K562 (cell line): ENCODE data around the gene OR5A1. TPM values are rescaled to one million over a fixed set of nuclear protein-coding genes. Genes with fewer than 3 reads are reported as not detected.

ENCODE experiments used
- ATAC-seq: fragments of 200-7000 bp; cut with Tn5 transposase; 3 replicates; pipeline ENCODE4 v1.9.1; 2020; ENCODE audit warnings: moderate library complexity
- BruUV-seq: library from RNA; stranded (reverse); fragments of 400-500 nt; replicated peaks from 2 replicates; lab custom pipeline; 2021; lab: Mats Ljungman, UMichigan
- CTCF ChIA-PET: fragments of 300-600 bp; formaldehyde crosslinking; extraction: SDS; loops from one replicate; lab custom pipeline; 2021; ENCODE audit warnings: low intra/inter-chr PET ratio; lab: Yijun Ruan, JAX
- POLR2A ChIA-PET: fragments of 300-600, 350-650 bp; sonication (Branson Sonifier 250); formaldehyde crosslinking; extraction: SDS; loops from one replicate; lab custom pipeline; 2021; ENCODE audit warnings: antibody characterized with exemption, inconsistent platforms; lab: Yijun Ruan, JAX
- DNase-seq, 4 experiments: peaks; one replicate each; pipeline versions ENCODE4 v3.0.0 to v3.0.0-alpha.2; 2011 to 2018; ENCODE audit warnings: low spot score in 3 of 4, mixed read lengths in 3 of 4; ENCODE audit errors: extremely low read depth in 1 of 4
- FAIRE-seq: peaks from 2 replicates; lab custom pipeline; 2011; peaks lifted over from hg19 to GRCh38; lab: Jason Lieb, UNC
- H2AFZ ChIP-seq: 2 replicates; pipeline ENCODE4 v1.6.0; 2011; ENCODE audit warnings: low read depth, low read length, control low read depth, inconsistent platforms
- H3K27ac ChIP-seq: fragments of 200-600 bp; 3 replicates; pipeline ENCODE4 v1.8.0; 2011; ENCODE audit warnings: low read depth, mild to moderate bottlenecking, control low read depth, inconsistent platforms, low read length, moderate library complexity, mixed read lengths; ENCODE audit errors: extremely low read depth
- H3K27me3 ChIP-seq, 2 experiments: fragments of 300-600 bp in 1 of 2; 2 replicates in 1 of 2; 3 replicates in 1 of 2; pipeline versions ENCODE4 v1.6.0 to v1.8.0; 2011; ENCODE audit warnings: inconsistent platforms in 2 of 2, low read length in 2 of 2, mild to moderate bottlenecking in 1 of 2, mixed read lengths in 1 of 2, moderate library complexity in 1 of 2; ENCODE audit not compliant: control insufficient read depth in 2 of 2, insufficient read depth in 2 of 2
- H3K36me3 ChIP-seq: fragments of 300-600 bp; 3 replicates; pipeline ENCODE4 v1.8.0; 2011; ENCODE audit warnings: mild to moderate bottlenecking, low read length, inconsistent platforms; ENCODE audit not compliant: control insufficient read depth, insufficient read depth
- H3K4me1 ChIP-seq, 2 experiments: fragments of 200-600 bp in 1 of 2; replicated peaks in 1 of 2; 2 replicates in 1 of 2; 3 replicates in 1 of 2; pipeline versions ENCODE4 v1.5.1 to v1.8.0; 2011; ENCODE audit warnings: inconsistent platforms in 2 of 2, low read length in 2 of 2, mild to moderate bottlenecking in 1 of 2, mixed read lengths in 1 of 2, moderate library complexity in 1 of 2; ENCODE audit not compliant: control insufficient read depth in 2 of 2, insufficient read depth in 2 of 2
- H3K4me2 ChIP-seq: 2 replicates; pipeline ENCODE4 v1.6.1; 2011; ENCODE audit warnings: low read length, control low read depth, inconsistent platforms, mixed read lengths; ENCODE audit not compliant: insufficient read depth
- H3K4me3 ChIP-seq: fragments of 200-600 bp; sonication (generic), shearing (Covaris generic); 2 replicates; pipeline ENCODE4 v1.5.1; 2016; ENCODE audit warnings: control low read depth, inconsistent platforms
- H3K79me2 ChIP-seq: fragments of 200-600 bp; 3 replicates; pipeline ENCODE4 v1.8.0; 2011; ENCODE audit warnings: low read length, inconsistent platforms; ENCODE audit not compliant: control insufficient read depth, insufficient read depth
- H3K9ac ChIP-seq, 2 experiments: 2 replicates each; pipeline versions ENCODE4 v1.6.0 to v1.6.1; 2011; ENCODE audit warnings: low read depth in 2 of 2, low read length in 2 of 2, control low read depth in 1 of 2, inconsistent platforms in 1 of 2, mild to moderate bottlenecking in 1 of 2, mixed read lengths in 1 of 2; ENCODE audit not compliant: insufficient read depth in 1 of 2
- H3K9me1 ChIP-seq: one replicate; pipeline ENCODE4 v1.6.0; 2011; ENCODE audit warnings: inconsistent platforms, mild to moderate bottlenecking, low read length, moderate library complexity; ENCODE audit not compliant: control insufficient read depth, insufficient read depth
- H3K9me3 ChIP-seq: replicated peaks from 2 replicates; pipeline ENCODE4 v1.5.1; 2011; ENCODE audit warnings: low read depth, low read length, inconsistent platforms; ENCODE audit not compliant: control insufficient read depth, insufficient read depth
- H4K20me1 ChIP-seq: replicated peaks from 2 replicates; pipeline ENCODE4 v1.6.1; 2011; ENCODE audit warnings: low read length, inconsistent platforms, mixed read lengths; ENCODE audit not compliant: control insufficient read depth, insufficient read depth
- BHLHE40 ChIP-seq: IDR thresholded peaks from 2 replicates; pipeline ENCODE4 v1.6.1; 2011; ENCODE audit warnings: low read length, improper control_type of control experiment
- CREM ChIP-seq: IDR thresholded peaks from 2 replicates; pipeline ENCODE4 v1.6.1; 2014; ENCODE audit warnings: antibody characterized with exemption, low read depth
- ELF4 ChIP-seq: fragments of 450-650 bp; formaldehyde crosslinking; IDR thresholded peaks from 2 replicates; pipeline ENCODE4 v1.4.0; 2022; ENCODE audit warnings: missing genetic modification characterization
- RBM15 ChIP-seq: fragments of 200-400 bp; formaldehyde crosslinking; IDR thresholded peaks from 2 replicates; pipeline ENCODE4 v1.6.1; 2018; ENCODE audit warnings: mild to moderate bottlenecking, low read length, moderate library complexity; ENCODE audit not compliant: insufficient read depth
- WGBS: fragments of 100-300 bp; shearing (Covaris generic); methylation state at CpG from one replicate; pipeline ENCODE4 v1.1.6; 2016; ENCODE audit warnings: low coverage, mixed read lengths; ENCODE audit not compliant: insufficient coverage; ENCODE audit errors: missing lambda C conversion rate; 5-methylcytosine and 5-hydroxymethylcytosine counted together
- in situ Hi-C: fragments of 300-500 bp; cut with MboI; formaldehyde crosslinking; loops from 4 replicates; pipeline ENCODE4 v1.15.0; 2018; ENCODE audit warnings: inconsistent platforms, mixed read lengths
- intact Hi-C: fragments of 100-400 bp; cut with micrococcal nuclease; formaldehyde crosslinking; loops from 2 replicates; pipeline ENCODE4 v1.14.2; 2022
- polyA plus RNA-seq, 8 experiments: library from polyadenylated mRNA; depleted of rRNA in 4 of 8; stranded (reverse) in 5 of 8; unstranded in 3 of 8; fragments of >200 nt; fragmentation: Nextera tagmentation in 2 of 8; fragmentation: Illumina TruSeq in 1 of 8; extraction: Ambion mirVana in 2 of 8; extraction: Trizol in 1 of 8; gene quantifications; 2 replicates each; pipeline versions ENCODE4 v1.2.1 to v1.2.3, GENCODE V29; 2011 to 2014; ENCODE audit warnings: inconsistent platforms in 1 of 8, missing spikeins in 1 of 8
- total RNA-seq, 7 experiments: library from RNA; depleted of rRNA in 6 of 7; stranded (reverse); fragments of >200 nt in 6 of 7; fragmentation: Illumina TruSeq in 2 of 7; extraction: Trizol in 2 of 7; gene quantifications; 2 replicates each; pipeline versions ENCODE4 v1.2.1 to v1.2.3, GENCODE V29; 2011 to 2021; ENCODE audit warnings: low replicate concordance in 1 of 7
- TF ChIP-seq, protein P1 (sequence below): sonication (generic); formaldehyde crosslinking; IDR thresholded peaks from 2 replicates; pipeline ENCODE4 v1.9.0; 2022; ENCODE audit warnings: mild to moderate bottlenecking, missing genetic modification reagents

Gene OR5A1
- total and polyA plus RNA-seq, 9 of the 15 experiments (the other 6 are each of a cell fraction or from before 2014, with no cell fraction given): not detected

- H3K27me3 ChIP-seq: no peaks in the 10 kb centered on the region; a peak in 1 of 5 replicates
- no TSS peak for BruUV-seq
- no peaks in the 10 kb centered on the region for H4K20me1 ChIP-seq
- FAIRE-seq: no peak
- H2AFZ ChIP-seq: no peak overlapping the region
- 0% methylated on average over 4 of the region's 4 CpGs for WGBS
- ChIA-PET POLR2A (interaction anchor here (2.2 kb wide), 1 partner anchor 12 kb away, joined by 6 read pairs; the partner anchor contains the start of gene OR5A1), CTCF (no interaction called here)
- intact Hi-C loops: no loop called here
- TF ChIP-seq CREM (no peak), ELF4 (CRISPR knock-in tag) (no peak), RBM15 (no peak), BHLHE40 (no peak)
- TF ChIP-seq, protein P1, sequence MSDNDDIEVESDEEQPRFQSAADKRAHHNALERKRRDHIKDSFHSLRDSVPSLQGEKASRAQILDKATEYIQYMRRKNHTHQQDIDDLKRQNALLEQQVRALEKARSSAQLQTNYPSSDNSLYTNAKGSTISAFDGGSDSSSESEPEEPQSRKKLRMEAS (CRISPR knock-in tag): no peak
- H3K9ac ChIP-seq: no peak overlapping the region
- DNase-seq: no peak
- no peaks in the 10 kb centered on the region for H3K9me3 ChIP-seq
- no peaks in the 10 kb centered on the region for H3K4me1 ChIP-seq
- no peak for ATAC-seq
- H3K4me3 ChIP-seq: no peak overlapping the region
- H3K36me3 ChIP-seq: no peaks in the 10 kb centered on the region
- in situ Hi-C loops: loop anchor here (10.0 kb wide), 1 partner anchor 250 kb away; the partner anchor contains the start of gene DTX4
- H3K79me2 ChIP-seq: no peaks in the 10 kb centered on the region
- no peaks in the 10 kb centered on the region for H3K9me1 ChIP-seq
- no peak overlapping the region for H3K27ac ChIP-seq
- H3K4me2 ChIP-seq: no peak overlapping the region
Measured at GRCh38 chr11:59425131-59425530, 11.1 kb upstream of the OR5A1 start.
